HEK293T (cell line): ENCODE measurements around the gene RYR1.
A peak's percentile ranks its signal among the peaks of the same experiment; 100 is the strongest.

ENCODE experiments used
- CTCF ChIA-PET: fragments of 350-600 bp; formaldehyde crosslinking; extraction: SDS; loops from one replicate; lab custom pipeline; 2021; ENCODE audit warnings: antibody characterized with exemption, inconsistent platforms; lab: Yijun Ruan, JAX
- POLR2A ChIA-PET: fragments of 350-600 bp; formaldehyde crosslinking; extraction: SDS; loops from one replicate; lab custom pipeline; 2020; ENCODE audit warnings: antibody characterized with exemption, inconsistent platforms; lab: Yijun Ruan, JAX
- DNase-seq: peaks from one replicate; pipeline ENCODE4 v3.0.0; 2012; ENCODE audit warnings: mixed read lengths; ENCODE audit errors: extremely low spot score
- ARNT ChIP-seq: fragments of 450-650 bp; IDR thresholded peaks from 2 replicates; pipeline ENCODE4 v1.6.1; 2017; ENCODE audit warnings: mild to moderate bottlenecking
- BHLHE40 ChIP-seq: fragments of 450-650 bp; IDR thresholded peaks from 2 replicates; pipeline ENCODE4 v1.6.1; 2016; ENCODE audit warnings: mild to moderate bottlenecking, moderate library complexity, borderline replicate concordance
- CTBP1 ChIP-seq: fragments of 450-650 bp; IDR thresholded peaks from 2 replicates; pipeline ENCODE4 v1.6.1; 2016; ENCODE audit warnings: borderline replicate concordance
- ELF4 ChIP-seq: fragments of 450-650 bp; IDR thresholded peaks from 2 replicates; pipeline ENCODE4 v1.6.1; 2017; ENCODE audit warnings: antibody characterized with exemption
- FOXA1 ChIP-seq: fragments of 450-650 bp; IDR thresholded peaks from 2 replicates; pipeline ENCODE4 v1.6.1; 2016; ENCODE audit warnings: mild to moderate bottlenecking
- FOXK2 ChIP-seq: fragments of 450-650 bp; IDR thresholded peaks from 2 replicates; pipeline ENCODE4 v1.6.1; 2016; ENCODE audit warnings: mild to moderate bottlenecking
- FOXM1 ChIP-seq: fragments of 450-650 bp; IDR thresholded peaks from 2 replicates; pipeline ENCODE4 v1.6.1; 2017; ENCODE audit warnings: mild to moderate bottlenecking, borderline replicate concordance
- HDGF ChIP-seq: fragments of 450-650 bp; IDR thresholded peaks from 2 replicates; pipeline ENCODE4 v1.6.1; 2017; ENCODE audit warnings: antibody characterized with exemption, borderline replicate concordance
- L3MBTL2 ChIP-seq: fragments of 450-650 bp; conservative IDR thresholded peaks from 2 replicates; pipeline ENCODE4 v1.6.1; 2016; ENCODE audit warnings: mild to moderate bottlenecking
- LEF1 ChIP-seq: fragments of 450-650 bp; IDR thresholded peaks from 2 replicates; pipeline ENCODE4 v1.6.1; 2017; ENCODE audit warnings: mild to moderate bottlenecking, borderline replicate concordance
- NFRKB ChIP-seq: fragments of 450-650 bp; IDR thresholded peaks from 2 replicates; pipeline ENCODE4 v1.6.1; 2016; ENCODE audit warnings: mild to moderate bottlenecking, moderate library complexity
- SP1 ChIP-seq: fragments of 450-650 bp; IDR thresholded peaks from 2 replicates; pipeline ENCODE4 v1.6.1; 2017
- SUZ12 ChIP-seq: fragments of 450-650 bp; IDR thresholded peaks from 2 replicates; pipeline ENCODE4 v1.6.1; 2016; ENCODE audit warnings: mild to moderate bottlenecking
- TARDBP ChIP-seq: fragments of 450-650 bp; IDR thresholded peaks from 2 replicates; pipeline ENCODE4 v1.6.1; 2016
- ZNF384 ChIP-seq: fragments of 450-650 bp; IDR thresholded peaks from 2 replicates; pipeline ENCODE4 v1.6.1; 2016
- TF ChIP-seq, protein P1 (sequence below): fragments of 450-650 bp; IDR thresholded peaks from 2 replicates; pipeline ENCODE4 v1.6.1; 2016

RYR1 gene

DNA sequence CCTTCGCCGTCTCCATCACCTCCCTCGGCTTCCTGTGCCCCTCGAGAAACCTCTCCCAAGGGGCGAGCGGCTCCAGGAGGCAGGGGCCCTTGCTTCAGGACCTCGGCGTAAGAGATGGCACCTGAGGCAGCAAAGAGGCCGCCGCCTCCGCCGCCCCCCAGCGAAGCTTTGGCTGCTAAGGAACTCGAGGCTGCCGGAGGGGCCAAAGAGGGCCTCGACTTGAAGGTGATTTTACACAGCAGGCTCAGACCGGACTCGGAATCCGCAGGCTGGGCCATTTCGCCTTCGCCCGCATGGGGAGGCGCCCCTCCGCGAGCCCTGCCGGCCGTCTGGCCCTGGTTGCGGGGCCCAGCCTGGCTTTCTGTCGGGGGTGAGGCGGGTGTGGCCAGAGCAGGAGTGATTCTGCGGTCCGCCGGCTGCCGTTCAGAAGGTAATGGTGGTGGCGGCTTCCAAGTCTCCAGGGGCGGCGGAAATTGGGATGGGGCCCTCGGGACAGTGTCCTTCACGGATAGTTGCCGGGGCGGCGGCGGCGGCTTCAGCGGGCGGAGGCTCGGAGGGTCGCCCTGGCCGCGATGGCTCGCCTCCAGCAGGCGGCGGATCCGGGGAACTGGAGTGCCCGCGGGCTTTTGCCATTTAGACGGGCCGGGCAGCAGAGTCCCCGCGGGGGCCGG, 47.1 kb upstream of the RYR1 start:
- ChIA-PET CTCF (no interaction called here), POLR2A (no interaction called here)
- no peak for TF ChIP-seq CTBP1
- no peak for TF ChIP-seq L3MBTL2
- no peak for TF ChIP-seq HDGF
- TF ChIP-seq LEF1, result no peak
- no peak for TF ChIP-seq BHLHE40
- no peak for TF ChIP-seq ARNT
- TF ChIP-seq, protein P1, sequence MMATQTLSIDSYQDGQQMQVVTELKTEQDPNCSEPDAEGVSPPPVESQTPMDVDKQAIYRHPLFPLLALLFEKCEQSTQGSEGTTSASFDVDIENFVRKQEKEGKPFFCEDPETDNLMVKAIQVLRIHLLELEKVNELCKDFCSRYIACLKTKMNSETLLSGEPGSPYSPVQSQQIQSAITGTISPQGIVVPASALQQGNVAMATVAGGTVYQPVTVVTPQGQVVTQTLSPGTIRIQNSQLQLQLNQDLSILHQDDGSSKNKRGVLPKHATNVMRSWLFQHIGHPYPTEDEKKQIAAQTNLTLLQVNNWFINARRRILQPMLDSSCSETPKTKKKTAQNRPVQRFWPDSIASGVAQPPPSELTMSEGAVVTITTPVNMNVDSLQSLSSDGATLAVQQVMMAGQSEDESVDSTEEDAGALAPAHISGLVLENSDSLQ, result no peak
- TF ChIP-seq ZNF384, result no peak
- no peak for TF ChIP-seq SUZ12
- TF ChIP-seq NFRKB, result no peak
- no peak for TF ChIP-seq FOXM1
- TF ChIP-seq ELF4, result no peak
- TF ChIP-seq FOXA1, result no peak
- no peak for TF ChIP-seq SP1
- TF ChIP-seq TARDBP, result no peak
- no peak for DNase-seq

DNA sequence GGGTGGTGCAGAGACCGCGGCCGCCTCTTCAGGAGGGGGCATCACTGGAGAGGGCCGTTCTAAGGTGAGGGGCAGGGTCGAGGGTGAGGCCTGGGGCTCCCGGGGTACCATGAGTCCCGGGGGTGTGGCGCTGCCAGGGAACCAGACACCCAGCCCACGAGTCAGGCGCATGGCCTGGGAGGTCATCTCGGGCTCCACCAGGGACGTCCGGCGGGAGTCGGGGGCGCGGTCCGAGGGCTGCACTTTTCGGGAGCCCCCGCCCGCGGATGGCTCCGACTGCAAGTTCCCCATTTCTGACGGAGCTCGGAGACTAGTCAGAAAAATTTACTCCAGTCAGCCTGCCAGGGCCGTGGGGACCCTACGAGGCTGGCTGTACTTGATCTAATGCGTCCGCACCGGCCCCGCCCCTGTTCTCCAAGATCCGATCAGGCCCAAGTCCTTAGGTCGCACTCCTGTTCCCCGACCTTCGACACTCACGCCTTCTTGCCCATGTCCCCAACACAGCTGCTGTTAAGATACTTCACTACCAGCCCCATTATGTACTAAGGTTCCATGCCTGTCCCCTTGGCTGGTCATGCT, 46.4 kb upstream of the RYR1 start:
- CTCF ChIA-PET, result interaction anchor here (0.7 to 1.5 kb wide), 3 partner anchors 16 to 153 kb away, joined by 3 to 8 read pairs (median 4); partner anchors contain the start of genes CATSPERG and FAM98C
- POLR2A ChIA-PET, result interaction anchor here (1.2 to 2.2 kb wide), 3 partner anchors 13 to 232 kb away, joined by 4 to 23 read pairs (median 18); partner anchors contain the start of genes EIF3K, FAM98C and PSMD8
- no peak for DNase-seq
- TF ChIP-seq FOXK2 (no peak), FOXA1 (no peak), SP1 (no peak), L3MBTL2 (no peak), ELF4 (no peak), TARDBP (no peak), FOXM1 (no peak), CTBP1 (no peak), NFRKB (no peak), LEF1 (no peak), BHLHE40 (no peak), ARNT (no peak), SUZ12 (no peak), HDGF (no peak), ZNF384 (no peak)
- TF ChIP-seq, protein P1, result no peak

DNA sequence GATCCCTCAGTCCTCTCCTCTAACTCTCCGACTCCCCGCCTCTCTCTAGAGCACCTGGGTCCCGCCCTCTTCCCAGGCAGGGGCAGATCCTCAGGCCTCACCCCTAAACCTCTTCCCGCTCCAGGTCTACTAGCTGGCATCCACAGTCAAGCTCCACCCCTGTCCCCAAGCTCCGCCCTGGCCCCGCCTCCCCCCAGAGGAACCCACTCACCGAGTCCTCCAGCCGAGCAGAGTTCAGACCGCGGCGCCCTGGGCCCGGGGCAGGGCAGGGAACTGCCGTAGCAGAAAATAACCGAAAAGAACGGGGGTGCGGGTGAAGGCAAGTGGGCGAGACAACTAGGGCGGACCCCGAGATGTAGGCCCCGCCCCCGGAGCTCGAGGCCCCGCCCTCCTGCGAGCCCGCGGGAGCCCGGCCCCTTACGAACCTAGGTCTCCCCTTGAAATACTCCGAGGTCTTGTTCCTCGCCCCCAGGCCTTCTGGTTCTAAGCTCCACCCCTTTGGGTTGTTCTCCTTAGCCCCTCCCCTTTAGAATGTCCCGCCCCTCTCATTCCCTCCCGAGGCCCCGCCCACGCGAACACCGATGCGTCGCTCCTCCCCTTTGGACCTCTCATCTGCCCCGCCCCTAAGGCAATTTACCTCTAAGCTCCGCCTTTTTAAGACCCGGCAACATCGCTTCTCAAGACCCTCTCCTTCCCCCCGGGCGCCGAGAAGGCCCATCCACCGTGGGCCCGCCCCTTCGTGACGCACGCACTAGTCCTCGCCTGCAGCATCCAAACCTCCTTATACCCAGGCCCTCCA, 45.7 kb upstream of the RYR1 start, which contains the start of gene GGN:
Gene GGN, minus strand, starts transcription at position 485 of the 799 bp plus-strand sequence. CDS start 773 bp downstream, outside the sequence.
- peak; percentile 94 for DNase-seq
- ChIA-PET POLR2A (interaction anchor here (0.7 to 2.2 kb wide), 5 partner anchors 12 to 231 kb away, joined by 3 to 23 read pairs (median 4); partner anchors contain the start of genes EIF3K, FAM98C and PSMD8), CTCF (interaction anchor here (0.6 to 1.5 kb wide), 5 partner anchors 15 to 197 kb away, joined by 3 to 8 read pairs (median 4); partner anchors contain the start of genes CATSPERG and FAM98C)
- TF ChIP-seq SUZ12, result no peak
- no peak for TF ChIP-seq CTBP1
- no peak for TF ChIP-seq ZNF384
- TF ChIP-seq FOXA1, result no peak
- TF ChIP-seq FOXM1, result no peak
- no peak for TF ChIP-seq LEF1
- no peak for TF ChIP-seq TARDBP
- TF ChIP-seq HDGF, result no peak
- TF ChIP-seq L3MBTL2, result no peak
- no peak for TF ChIP-seq SP1
- no peak for TF ChIP-seq NFRKB

DNA sequence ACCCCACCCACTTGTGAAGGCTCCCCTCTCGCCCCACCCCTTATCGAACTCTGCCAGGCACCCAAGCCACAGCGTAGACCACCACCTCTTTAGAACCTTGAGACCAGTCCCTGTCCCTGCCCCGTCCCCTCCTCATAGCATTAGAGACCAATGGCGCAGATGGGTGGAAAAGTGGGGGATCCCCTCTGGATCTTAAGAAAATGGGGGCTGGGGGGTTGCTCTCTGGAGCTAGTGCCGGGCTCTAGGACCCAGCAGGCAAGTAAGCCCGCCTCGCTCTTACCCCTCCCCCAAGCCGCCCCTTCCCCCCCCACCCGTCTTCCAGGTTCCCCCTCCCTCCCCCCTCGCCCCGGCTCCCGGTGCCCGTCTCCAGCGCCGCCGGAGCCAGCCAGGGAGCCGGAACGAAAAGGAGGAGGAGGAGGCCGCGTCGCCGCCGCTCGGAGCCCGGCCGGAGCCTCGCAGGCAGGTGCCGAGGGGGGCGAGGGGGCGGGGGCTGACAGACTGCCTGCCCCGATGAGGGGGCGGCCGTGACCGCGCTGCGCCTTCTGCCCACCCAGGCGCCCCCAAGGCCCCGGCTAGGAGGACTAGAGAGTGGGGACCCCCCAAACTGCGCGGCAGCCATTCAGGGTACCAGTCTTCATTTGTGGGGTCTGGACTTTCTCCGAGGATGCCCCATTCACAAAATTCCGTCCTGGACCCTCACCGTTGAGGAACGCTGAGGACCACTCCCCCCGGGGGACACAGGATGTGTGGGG, 45.0 kb upstream of the RYR1 start, which contains the start of gene SPRED3:
Gene SPRED3, plus strand, starts transcription at position 349 of the 752 bp plus-strand sequence. CDS start 1,606 bp downstream, outside the sequence.
- peak; percentile 48 for DNase-seq
- ChIA-PET CTCF (interaction anchor here (0.6 to 1.5 kb wide), 5 partner anchors 14 to 484 kb away, joined by 3 to 8 read pairs (median 4); partner anchors contain the start of gene FAM98C), POLR2A (interaction anchor here (1.2 to 2.2 kb wide), 3 partner anchors 14 to 230 kb away, joined by 4 to 23 read pairs (median 18); partner anchors contain the start of genes EIF3K, FAM98C and PSMD8)
- TF ChIP-seq L3MBTL2, result no peak
- TF ChIP-seq FOXM1, result peak; percentile 24; the same call in 1 of the 2 replicates

GRCh38 chr19:38389101-38389925, 44.2 kb upstream of the RYR1 start:
- ChIA-PET POLR2A (interaction anchor here (1.3 to 2.2 kb wide), 2 partner anchors 14 kb away, joined by 4 to 23 read pairs; partner anchors contain the start of gene FAM98C), CTCF (interaction anchor here (0.6 to 1.3 kb wide), 2 partner anchors 145 to 484 kb away, joined by 3 to 4 read pairs; no protein-coding TSS in a partner anchor)
- DNase-seq, result no peak
- TF ChIP-seq FOXM1 (no peak), ZNF384 (no peak)
